OCI-LY1 (cell line): ENCODE data around the gene LEKR1.

ENCODE experiments used
- H2AFZ ChIP-seq: fragments of 200-600 bp; sonication (generic), shearing (Covaris generic); 2 replicates; pipeline ENCODE4 v1.6.0; 2014; ENCODE audit warnings: antibody characterized with exemption, mild to moderate bottlenecking, low read length
- H3F3A ChIP-seq: fragments of 200-600 bp; sonication (generic), shearing (Covaris generic); 2 replicates; pipeline ENCODE4 v1.6.0; 2014; ENCODE audit warnings: mild to moderate bottlenecking, antibody characterized with exemption, low read length, moderate library complexity; ENCODE audit not compliant: insufficient read depth
- H3K27ac ChIP-seq: fragments of 200-600 bp; sonication (generic); 2 replicates; pipeline ENCODE4 v1.5.1; 2014; ENCODE audit warnings: low read length, mixed run types, mild to moderate bottlenecking, low read depth; ENCODE audit not compliant: poor library complexity, severe bottlenecking
- H3K27me3 ChIP-seq: fragments of 200-600 bp; sonication (generic); 2 replicates; pipeline ENCODE4 v1.6.0; 2014; ENCODE audit warnings: antibody characterized with exemption, mild to moderate bottlenecking, low read length, moderate library complexity; ENCODE audit not compliant: insufficient read depth
- H3K36me3 ChIP-seq: fragments of 200-600 bp; sonication (generic); 2 replicates; pipeline ENCODE4 v1.6.1; 2014; ENCODE audit warnings: mild to moderate bottlenecking, antibody characterized with exemption, low read length, moderate library complexity, mixed read lengths; ENCODE audit not compliant: insufficient read depth
- H3K4me1 ChIP-seq: fragments of 200-600 bp; sonication (generic); 2 replicates; pipeline ENCODE4 v1.5.1; 2014; ENCODE audit warnings: mild to moderate bottlenecking, low read length, moderate library complexity; ENCODE audit not compliant: insufficient read depth, severe bottlenecking
- H3K4me2 ChIP-seq: fragments of 200-600 bp; sonication (generic), shearing (Covaris generic); 2 replicates; pipeline ENCODE4 v1.6.1; 2014; ENCODE audit warnings: low read length
- H3K4me3 ChIP-seq: fragments of 200-600 bp; sonication (generic); 2 replicates; pipeline ENCODE4 v1.5.1; 2014; ENCODE audit warnings: low read length, low read depth, mild to moderate bottlenecking, mixed read lengths; ENCODE audit not compliant: poor library complexity, severe bottlenecking
- H3K79me2 ChIP-seq: fragments of 200-600 bp; shearing (Covaris generic); 2 replicates; pipeline ENCODE4 v1.6.1; 2016; ENCODE audit warnings: mixed run types, low read length, mixed read lengths; ENCODE audit not compliant: insufficient read depth
- H3K9ac ChIP-seq: fragments of 200-600 bp; sonication (generic), shearing (Covaris generic); 2 replicates; pipeline ENCODE4 v1.6.1; 2014; ENCODE audit warnings: mild to moderate bottlenecking, low read length, mixed read lengths
- H3K9me2 ChIP-seq: fragments of 200-600 bp; sonication (generic), shearing (Covaris generic); 2 replicates; pipeline ENCODE4 v1.6.1; 2014; ENCODE audit warnings: low read depth, mild to moderate bottlenecking, low read length, mixed read lengths
- H3K9me3 ChIP-seq: fragments of 200-600 bp; shearing (Covaris generic); 2 replicates; pipeline ENCODE4 v1.6.1; 2014; ENCODE audit warnings: low read length, mixed read lengths
- H4K20me1 ChIP-seq: fragments of 200-600 bp; sonication (generic), shearing (Covaris generic); 2 replicates; pipeline ENCODE4 v1.6.0; 2016; ENCODE audit warnings: mild to moderate bottlenecking, low read length; ENCODE audit not compliant: insufficient read depth
- CTCF ChIP-seq: fragments of 200-600 bp; sonication (generic), shearing (Covaris generic); IDR thresholded peaks from 2 replicates; pipeline ENCODE4 v1.5.1; 2017; ENCODE audit warnings: mild to moderate bottlenecking, antibody characterized with exemption, low read length, moderate library complexity, mixed read lengths
- EZH2 ChIP-seq: fragments of 200-600 bp; sonication (generic), shearing (Covaris generic); IDR thresholded peaks from 2 replicates; pipeline ENCODE4 v1.8.0; 2017; ENCODE audit warnings: borderline replicate concordance, mixed run types, mild to moderate bottlenecking, antibody characterized with exemption, low read length, moderate library complexity, mixed read lengths

LEKR1 gene

GRCh38 chr3:157063469-157063868, 237.3 kb downstream of the LEKR1 start:
- no peaks in the 10 kb centered on the region for H3F3A ChIP-seq
- H3K4me3 ChIP-seq = no peak overlapping the region
- H3K9me3 ChIP-seq = no peaks in the 10 kb centered on the region
- H3K9ac ChIP-seq = no peak overlapping the region
- H3K4me1 ChIP-seq = peaks cover 49% of the 10 kb centered on the region
- no peaks in the 10 kb centered on the region for H3K9me2 ChIP-seq
- no peak for TF ChIP-seq CTCF
- TF ChIP-seq EZH2 = no peak
- no peaks in the 10 kb centered on the region for H3K79me2 ChIP-seq
- H3K27me3 ChIP-seq = no peaks in the 10 kb centered on the region
- no peak overlapping the region for H3K4me2 ChIP-seq
- no peaks in the 10 kb centered on the region for H4K20me1 ChIP-seq
- no peak overlapping the region for H2AFZ ChIP-seq
- H3K27ac ChIP-seq = no peak overlapping the region
- H3K36me3 ChIP-seq = no peaks in the 10 kb centered on the region

GRCh38 chr3:157063926-157064325, 237.8 kb downstream of the LEKR1 start:
- no peak overlapping the region for H3K9ac ChIP-seq
- H4K20me1 ChIP-seq = no peaks in the 10 kb centered on the region
- no peak overlapping the region; the same call in 1 of the 2 replicates for H3K4me2 ChIP-seq
- H3K4me1 ChIP-seq = peaks cover 54% of the 10 kb centered on the region
- H3K4me3 ChIP-seq = no peak overlapping the region
- H3K27ac ChIP-seq = no peak overlapping the region
- H3K79me2 ChIP-seq = no peaks in the 10 kb centered on the region
- H3K9me3 ChIP-seq = no peaks in the 10 kb centered on the region
- H2AFZ ChIP-seq = no peak overlapping the region
- H3K9me2 ChIP-seq = no peaks in the 10 kb centered on the region
- TF ChIP-seq CTCF = no peak
- TF ChIP-seq EZH2 = no peak
- H3F3A ChIP-seq = no peaks in the 10 kb centered on the region
- no peaks in the 10 kb centered on the region for H3K27me3 ChIP-seq
- H3K36me3 ChIP-seq = no peaks in the 10 kb centered on the region

GRCh38 chr3:157064402-157064801, 238.2 kb downstream of the LEKR1 start:
- Histone ChIP-seq H3K4me3 (no peak overlapping the region), H3K9me2 (no peaks in the 10 kb centered on the region), H3K27ac (peak overlapping the region; percentile 94), H3K9ac (no peak overlapping the region), H3F3A (no peaks in the 10 kb centered on the region), H3K9me3 (no peaks in the 10 kb centered on the region), H2AFZ (no peak overlapping the region), H3K36me3 (no peaks in the 10 kb centered on the region), H3K79me2 (no peaks in the 10 kb centered on the region), H4K20me1 (no peaks in the 10 kb centered on the region), H3K4me1 (peaks cover 57% of the 10 kb centered on the region), H3K4me2 (no peak overlapping the region; the same call in 1 of the 2 replicates), H3K27me3 (no peaks in the 10 kb centered on the region)
- TF ChIP-seq CTCF (no peak), EZH2 (no peak)
